ENCODE measurements around the gene HEY2. TPM values are rescaled to one million over a fixed set of nuclear protein-coding genes. Genes with fewer than 3 reads are reported as not detected.
"Not testable (repeated sequence)": the region's sequence is repeated elsewhere in the genome, so short reads cannot be mapped to it uniquely, and the experiment has no call there.

HEY2 gene
- total RNA-seq, 1 donor from 2014 or later, result 43.0 TPM

DNA sequence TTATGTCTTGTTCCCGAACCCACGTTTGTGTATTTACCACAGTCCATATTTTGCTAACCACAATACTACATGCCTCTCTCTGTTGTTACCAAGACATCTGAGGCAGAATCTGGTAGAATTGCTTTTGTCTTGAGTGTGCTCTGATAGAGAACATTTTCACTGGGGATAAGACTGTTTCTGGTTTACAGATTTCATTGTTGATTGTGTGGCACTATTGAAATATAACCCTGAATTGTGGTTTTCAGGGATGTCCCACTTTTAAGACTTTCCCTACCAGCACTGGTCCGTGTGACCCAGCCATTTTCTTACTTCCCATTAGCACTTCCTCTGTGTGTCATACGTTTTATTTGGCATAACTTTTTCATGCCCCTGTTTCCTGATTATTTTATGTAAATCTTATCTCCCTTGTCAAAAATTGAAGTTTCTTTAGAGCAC is 53.5 kb downstream of the HEY2 start:
- Mint-ChIP-seq H3K4me3 (ENCODE audit: unreplicated experiment) (no peak overlapping the region), H3K36me3 (ENCODE audit: low read depth) (peaks cover 8% of the 10 kb centered on the region), H3K4me1 (ENCODE audit: low read depth) (peaks cover 66% of the 10 kb centered on the region), H3K9me3 (ENCODE audit: low read depth) (no peaks in the 10 kb centered on the region), H3K27ac (ENCODE audit: unreplicated experiment) (peak overlapping the region; percentile 76), H3K27me3 (ENCODE audit: low read depth) (no peaks in the 10 kb centered on the region)
- no peak for DNase-seq (ENCODE audit: low spot score)
- TF ChIP-seq, protein P1, sequence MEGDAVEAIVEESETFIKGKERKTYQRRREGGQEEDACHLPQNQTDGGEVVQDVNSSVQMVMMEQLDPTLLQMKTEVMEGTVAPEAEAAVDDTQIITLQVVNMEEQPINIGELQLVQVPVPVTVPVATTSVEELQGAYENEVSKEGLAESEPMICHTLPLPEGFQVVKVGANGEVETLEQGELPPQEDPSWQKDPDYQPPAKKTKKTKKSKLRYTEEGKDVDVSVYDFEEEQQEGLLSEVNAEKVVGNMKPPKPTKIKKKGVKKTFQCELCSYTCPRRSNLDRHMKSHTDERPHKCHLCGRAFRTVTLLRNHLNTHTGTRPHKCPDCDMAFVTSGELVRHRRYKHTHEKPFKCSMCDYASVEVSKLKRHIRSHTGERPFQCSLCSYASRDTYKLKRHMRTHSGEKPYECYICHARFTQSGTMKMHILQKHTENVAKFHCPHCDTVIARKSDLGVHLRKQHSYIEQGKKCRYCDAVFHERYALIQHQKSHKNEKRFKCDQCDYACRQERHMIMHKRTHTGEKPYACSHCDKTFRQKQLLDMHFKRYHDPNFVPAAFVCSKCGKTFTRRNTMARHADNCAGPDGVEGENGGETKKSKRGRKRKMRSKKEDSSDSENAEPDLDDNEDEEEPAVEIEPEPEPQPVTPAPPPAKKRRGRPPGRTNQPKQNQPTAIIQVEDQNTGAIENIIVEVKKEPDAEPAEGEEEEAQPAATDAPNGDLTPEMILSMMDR (IDR thresholded peaks at IDR 0.05), result no peak

DNA sequence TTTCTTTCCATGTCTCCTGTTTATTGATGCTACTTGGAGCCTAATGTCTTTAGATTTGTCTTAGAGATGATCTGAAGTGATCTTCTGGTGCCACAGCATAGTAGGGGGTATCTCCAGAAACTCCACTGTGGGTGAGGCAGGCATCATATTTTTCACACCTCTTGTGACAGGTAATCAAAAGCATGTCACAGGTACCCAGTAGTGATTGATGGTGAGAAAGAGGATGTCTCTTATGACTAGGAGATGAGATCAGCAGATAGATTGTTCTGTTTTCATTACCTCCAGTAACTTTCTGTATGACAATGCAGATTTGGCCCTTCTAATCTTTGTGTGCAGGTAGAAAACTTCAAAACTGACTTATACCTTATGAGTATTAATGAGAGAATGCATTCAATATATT is 54.8 kb downstream of the HEY2 start:
- no peak for DNase-seq (ENCODE audit: low spot score)
- Mint-ChIP-seq H3K4me1 (ENCODE audit: low read depth) (peaks cover 62% of the 10 kb centered on the region), H3K27me3 (ENCODE audit: low read depth) (no peaks in the 10 kb centered on the region), H3K4me3 (ENCODE audit: unreplicated experiment) (no peak overlapping the region), H3K9me3 (ENCODE audit: low read depth) (no peaks in the 10 kb centered on the region), H3K36me3 (ENCODE audit: low read depth) (peaks cover 6% of the 10 kb centered on the region), H3K27ac (ENCODE audit: unreplicated experiment) (no peak overlapping the region)
- TF ChIP-seq, protein P1 (IDR thresholded peaks at IDR 0.05), result no peak

DNA sequence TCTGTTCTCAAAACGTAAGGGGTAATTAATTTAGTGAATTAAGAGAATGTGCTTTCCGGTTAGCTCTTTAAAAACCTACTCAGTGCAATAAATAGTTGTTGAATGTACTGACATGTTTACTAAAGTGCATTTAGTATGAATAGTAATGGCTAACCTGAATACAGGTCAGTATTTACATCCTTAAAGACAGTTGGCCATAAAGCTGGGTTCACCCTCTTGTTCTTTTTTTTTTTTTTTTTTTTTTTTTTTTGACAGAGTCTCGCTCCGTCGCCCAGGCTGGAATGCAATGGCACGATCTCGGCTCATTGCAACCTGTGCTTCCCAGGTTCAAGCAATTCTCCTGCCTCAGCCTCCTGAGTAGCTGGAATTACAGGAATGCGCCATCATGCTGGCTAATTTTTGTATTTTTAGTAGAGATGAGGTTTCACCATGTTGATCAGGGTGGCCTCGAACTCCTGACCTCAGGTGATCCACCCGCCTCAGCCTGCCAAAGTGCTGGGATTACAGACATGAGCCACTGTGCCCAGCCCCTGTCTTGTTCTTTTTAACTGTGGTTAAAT is 55.5 kb downstream of the HEY2 start:
- not testable (repeated sequence) for H3K27ac Mint-ChIP-seq (ENCODE audit: unreplicated experiment); H3K4me3 Mint-ChIP-seq (ENCODE audit: unreplicated experiment); H3K27me3 Mint-ChIP-seq (ENCODE audit: low read depth); H3K36me3 Mint-ChIP-seq (ENCODE audit: low read depth); DNase-seq (ENCODE audit: low spot score); H3K9me3 Mint-ChIP-seq (ENCODE audit: low read depth)
- peaks cover 58% of the 10 kb centered on the region for H3K4me1 Mint-ChIP-seq (ENCODE audit: low read depth)

DNA sequence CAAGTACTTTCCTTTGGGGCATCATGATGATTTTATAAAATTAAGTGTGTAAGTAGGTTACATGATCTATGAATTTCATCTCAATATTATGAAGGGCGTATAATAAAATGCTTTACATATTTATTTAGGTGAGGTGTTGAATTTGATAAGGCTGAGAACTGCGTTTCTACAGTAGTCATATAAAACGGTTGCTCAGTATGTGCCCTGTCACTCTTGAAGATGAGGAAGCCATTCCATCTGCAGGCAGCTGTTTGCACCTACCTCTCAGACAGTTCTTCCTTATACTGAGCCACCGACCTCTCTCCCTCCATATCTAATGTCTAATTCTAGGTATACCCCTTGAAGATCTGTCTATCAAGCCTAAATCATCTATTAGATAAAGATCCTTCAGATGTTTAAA is 57.4 kb downstream of the HEY2 start:
- peaks cover 53% of the 10 kb centered on the region for H3K4me1 Mint-ChIP-seq (ENCODE audit: low read depth)
- DNase-seq (ENCODE audit: low spot score), result no peak
- no peak overlapping the region for H3K4me3 Mint-ChIP-seq (ENCODE audit: unreplicated experiment)
- TF ChIP-seq, protein P1 (IDR thresholded peaks at IDR 0.05), result no peak
- no peaks in the 10 kb centered on the region for H3K9me3 Mint-ChIP-seq (ENCODE audit: low read depth)
- H3K27me3 Mint-ChIP-seq (ENCODE audit: low read depth), result no peaks in the 10 kb centered on the region
- H3K36me3 Mint-ChIP-seq (ENCODE audit: low read depth), result peaks cover 2% of the 10 kb centered on the region
- no peak overlapping the region for H3K27ac Mint-ChIP-seq (ENCODE audit: unreplicated experiment)

DNA sequence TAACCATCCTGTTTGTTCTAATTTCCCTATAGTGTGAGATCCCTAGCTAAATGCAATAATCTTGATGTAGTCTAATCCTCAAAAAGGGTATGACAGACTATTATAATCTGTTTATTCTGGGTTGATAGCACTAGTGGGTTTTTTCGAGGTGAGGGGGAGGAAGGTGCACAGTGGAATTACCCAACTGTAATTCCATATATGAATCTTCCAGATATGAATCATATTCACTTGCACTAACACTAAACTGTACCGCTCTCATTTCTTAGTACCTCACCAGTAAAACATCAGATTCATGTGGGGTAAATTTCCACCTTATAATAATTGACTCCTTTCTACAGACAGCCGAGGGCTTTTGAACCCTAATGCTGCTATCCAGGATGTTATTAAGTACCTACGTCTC is 57.9 kb downstream of the HEY2 start:
- DNase-seq (ENCODE audit: low spot score), result no peak
- Mint-ChIP-seq H3K9me3 (ENCODE audit: low read depth) (no peaks in the 10 kb centered on the region), H3K36me3 (ENCODE audit: low read depth) (peaks cover 2% of the 10 kb centered on the region), H3K27ac (ENCODE audit: unreplicated experiment) (no peak overlapping the region), H3K27me3 (ENCODE audit: low read depth) (no peaks in the 10 kb centered on the region), H3K4me1 (ENCODE audit: low read depth) (peaks cover 54% of the 10 kb centered on the region), H3K4me3 (ENCODE audit: unreplicated experiment) (no peak overlapping the region)
- TF ChIP-seq, protein P1 (IDR thresholded peaks at IDR 0.05), result no peak

DNA sequence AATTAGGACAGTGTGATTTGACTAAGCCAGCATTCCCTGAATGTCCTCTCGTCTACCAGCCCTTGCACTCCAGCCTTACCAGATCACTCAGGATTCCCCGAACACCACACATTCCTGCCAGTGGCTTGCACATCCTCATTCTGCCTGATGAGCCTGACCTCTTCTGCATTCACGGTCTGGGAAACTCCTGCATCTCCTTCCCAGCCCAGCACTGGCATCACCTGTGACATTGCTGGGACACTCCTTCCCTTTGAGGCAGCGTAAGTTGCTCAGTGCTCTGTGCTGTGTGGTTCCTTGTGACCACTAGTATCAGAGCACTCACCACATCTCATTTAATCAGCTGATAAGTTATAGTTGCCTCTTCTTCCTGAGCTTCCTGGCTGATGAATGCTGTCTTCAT is 58.6 kb downstream of the HEY2 start:
- H3K4me1 Mint-ChIP-seq (ENCODE audit: low read depth), result peaks cover 54% of the 10 kb centered on the region
- TF ChIP-seq, protein P1 (IDR thresholded peaks at IDR 0.05), result no peak
- DNase-seq (ENCODE audit: low spot score), result no peak
- H3K27ac Mint-ChIP-seq (ENCODE audit: unreplicated experiment), result peak overlapping the region; percentile 4
- H3K27me3 Mint-ChIP-seq (ENCODE audit: low read depth), result no peaks in the 10 kb centered on the region
- no peak overlapping the region for H3K4me3 Mint-ChIP-seq (ENCODE audit: unreplicated experiment)
- H3K9me3 Mint-ChIP-seq (ENCODE audit: low read depth), result no peaks in the 10 kb centered on the region
- H3K36me3 Mint-ChIP-seq (ENCODE audit: low read depth), result peaks cover 2% of the 10 kb centered on the region

All from chondrocyte (in vitro differentiated cells).